Measurements from ENCODE around the gene TMEM170A.

- TF ChIP-seq CTCF (IDR thresholded peaks at IDR 0.05; ENCODE audit: insufficient read depth, low read depth, low read length): no peak
- TF ChIP-seq EZH2 (IDR thresholded peaks at IDR 0.05; ENCODE audit: insufficient read depth, low read length): no peak
These were observed 23.8 kb upstream of the TMEM170A start for GRCh38 chr16:75488322-75488721.
